Central memory CD8-positive, alpha-beta T cell (primary cell): ENCODE results near the gene ZNF280B.
"Not testable (repeated sequence)": the region's sequence is repeated elsewhere in the genome, so short reads cannot be mapped to it uniquely, and the experiment has no call there.

ENCODE experiments used
- ATAC-seq: fragments of 150-1000 bp; cut with Tn5 transposase; replicated peaks from 2 replicates; pipeline ENCODE4 v1.10.0; 2022; ENCODE audit warnings: mild to moderate bottlenecking, moderate FRiP score, moderate number of reproducible peaks; ENCODE audit not compliant: poor library complexity, severe bottlenecking; ENCODE audit errors: extremely low read depth
- DNase-seq, 2 donors: peaks; one replicate each; pipeline ENCODE4 v3.0.0; 2021; ENCODE audit warnings: low spot score in 2 of 2
- H3K27ac Mint-ChIP-seq: one replicate; pipeline ENCODE4 v1.8.0; 2022; ENCODE audit warnings: low read depth, mild to moderate bottlenecking, moderate library complexity, mixed read lengths
- H3K27me3 Mint-ChIP-seq: one replicate; pipeline ENCODE4 v1.8.0; 2022; ENCODE audit warnings: mixed read lengths
- H3K36me3 Mint-ChIP-seq: one replicate; pipeline ENCODE4 v1.8.0; 2022; ENCODE audit warnings: mild to moderate bottlenecking, moderate library complexity, mixed read lengths; ENCODE audit not compliant: insufficient read depth
- H3K4me1 Mint-ChIP-seq: one replicate; pipeline ENCODE4 v1.8.0; 2022; ENCODE audit warnings: mixed read lengths
- H3K4me3 Mint-ChIP-seq: one replicate; pipeline ENCODE4 v1.8.0; 2022; ENCODE audit warnings: mild to moderate bottlenecking, moderate library complexity, mixed read lengths
- H3K9me3 Mint-ChIP-seq: one replicate; pipeline ENCODE4 v1.8.0; 2022; ENCODE audit warnings: mixed read lengths

ZNF280B gene

GRCh38 chr22:22449819-22450218 is 58.7 kb downstream of the ZNF280B start:
- H3K9me3 Mint-ChIP-seq, result peaks cover 13% of the 10 kb centered on the region
- H3K4me3 Mint-ChIP-seq, result no peak overlapping the region
- no peak for ATAC-seq
- H3K27me3 Mint-ChIP-seq, result peaks cover 83% of the 10 kb centered on the region
- no peak for DNase-seq
- H3K4me1 Mint-ChIP-seq, result peaks cover 6% of the 10 kb centered on the region
- H3K36me3 Mint-ChIP-seq, result no peaks in the 10 kb centered on the region
- H3K27ac Mint-ChIP-seq, result no peak overlapping the region

- DNase-seq, result no peak
- H3K27ac Mint-ChIP-seq, result no peak overlapping the region
- H3K4me3 Mint-ChIP-seq, result no peak overlapping the region
- H3K27me3 Mint-ChIP-seq, result peaks cover 67% of the 10 kb centered on the region
- H3K9me3 Mint-ChIP-seq, result no peaks in the 10 kb centered on the region
- H3K4me1 Mint-ChIP-seq, result no peaks in the 10 kb centered on the region
- ATAC-seq, result no peak
- no peaks in the 10 kb centered on the region for H3K36me3 Mint-ChIP-seq
These were observed 62.0 kb downstream of the ZNF280B start for GRCh38 chr22:22446517-22446916.

GRCh38 chr22:22444007-22444589 is 64.4 kb downstream of the ZNF280B start:
- not testable (repeated sequence) for DNase-seq, H3K9me3 Mint-ChIP-seq, ATAC-seq, H3K4me1 Mint-ChIP-seq, H3K36me3 Mint-ChIP-seq, H3K4me3 Mint-ChIP-seq, H3K27ac Mint-ChIP-seq
- H3K27me3 Mint-ChIP-seq, result peaks cover 72% of the 10 kb centered on the region

GRCh38 chr22:22442928-22443709 is 65.4 kb downstream of the ZNF280B start:
- Mint-ChIP-seq H3K36me3 (no peaks in the 10 kb centered on the region), H3K4me1 (no peaks in the 10 kb centered on the region), H3K27me3 (peaks cover 76% of the 10 kb centered on the region), H3K9me3 (no peaks in the 10 kb centered on the region), H3K4me3 (no peak overlapping the region), H3K27ac (no peak overlapping the region)
- ATAC-seq, result no peak
- no peak for DNase-seq

GRCh38 chr22:22441626-22442025 is 66.9 kb downstream of the ZNF280B start:
- not testable (repeated sequence) for DNase-seq, H3K9me3 Mint-ChIP-seq, H3K27ac Mint-ChIP-seq, H3K36me3 Mint-ChIP-seq, ATAC-seq, H3K4me3 Mint-ChIP-seq, H3K4me1 Mint-ChIP-seq
- peaks cover 82% of the 10 kb centered on the region for H3K27me3 Mint-ChIP-seq

GRCh38 chr22:22440188-22440587 is 68.4 kb downstream of the ZNF280B start:
- Mint-ChIP-seq H3K27ac (no peak overlapping the region), H3K36me3 (no peaks in the 10 kb centered on the region), H3K27me3 (peaks cover 73% of the 10 kb centered on the region), H3K4me3 (no peak overlapping the region), H3K4me1 (no peaks in the 10 kb centered on the region), H3K9me3 (no peaks in the 10 kb centered on the region)
- DNase-seq (no peak), ATAC-seq (no peak)
